Neuronal stem cell (in vitro differentiated cells): Measurements from ENCODE around the gene GID8.

Experiments
- DNase-seq: peaks from one replicate; pipeline ENCODE4 v3.0.0-alpha.2; 2013; ENCODE audit warnings: low spot score
- H2AFZ ChIP-seq: one replicate; pipeline ENCODE4 v1.6.1; 2013; ENCODE audit warnings: mild to moderate bottlenecking, low read length, inconsistent platforms
- H2AK5ac ChIP-seq: 2 replicates; pipeline ENCODE4 v1.6.1; 2013; ENCODE audit warnings: low read depth, mild to moderate bottlenecking, inconsistent platforms, low read length, moderate library complexity, mixed read lengths
- H2BK120ac ChIP-seq: 2 replicates; pipeline ENCODE4 v1.6.1; 2013; ENCODE audit warnings: low read depth, mild to moderate bottlenecking, inconsistent platforms, low read length, moderate library complexity, mixed read lengths
- H2BK12ac ChIP-seq: one replicate; pipeline ENCODE4 v1.6.1; 2013; ENCODE audit warnings: low read length, inconsistent platforms
- H2BK15ac ChIP-seq: 2 replicates; pipeline ENCODE4 v1.6.1; 2013; ENCODE audit warnings: mild to moderate bottlenecking, low read length, inconsistent platforms, mixed read lengths
- H2BK5ac ChIP-seq: one replicate; pipeline ENCODE4 v1.6.1; 2013; ENCODE audit warnings: inconsistent platforms, mild to moderate bottlenecking, low read length, moderate library complexity
- H3K14ac ChIP-seq: one replicate; pipeline ENCODE4 v1.6.1; 2013; ENCODE audit warnings: low read length, inconsistent platforms
- H3K18ac ChIP-seq: 2 replicates; pipeline ENCODE4 v1.6.1; 2013; ENCODE audit warnings: low read length, inconsistent platforms
- H3K23ac ChIP-seq: 2 replicates; pipeline ENCODE4 v1.6.1; 2013; ENCODE audit warnings: low read depth, mild to moderate bottlenecking, mixed read lengths, low read length, inconsistent platforms; ENCODE audit not compliant: poor library complexity
- H3K27ac ChIP-seq: replicated peaks from 3 replicates; pipeline ENCODE4 v1.5.1; 2013; ENCODE audit warnings: low read length, inconsistent platforms
- H3K27me3 ChIP-seq, 3 experiments: 2 replicates each; pipeline ENCODE4 v1.6.1; 2013; ENCODE audit warnings: low read length in 3 of 3, mild to moderate bottlenecking in 2 of 3, inconsistent platforms in 1 of 3, low read depth in 1 of 3, mixed read lengths in 1 of 3, moderate library complexity in 1 of 3; ENCODE audit not compliant: control insufficient read depth in 3 of 3, insufficient read depth in 3 of 3
- H3K36me3 ChIP-seq, 2 donors: replicated peaks in 1 of 2; 2 replicates each; pipeline ENCODE4 v1.6.1; 2013; ENCODE audit warnings: low read length in 2 of 2; ENCODE audit not compliant: control insufficient read depth in 2 of 2, insufficient read depth in 2 of 2
- H3K4ac ChIP-seq: 2 replicates; pipeline ENCODE4 v1.6.1; 2013; ENCODE audit warnings: inconsistent platforms, mild to moderate bottlenecking, low read length, moderate library complexity
- H3K4me1 ChIP-seq, 2 donors: 1 replicate in 1 of 2; 2 replicates in 1 of 2; pipeline ENCODE4 v1.6.1; 2013; ENCODE audit warnings: low read length in 2 of 2, low read depth in 1 of 2; ENCODE audit not compliant: control insufficient read depth in 2 of 2, insufficient read depth in 1 of 2
- H3K4me2 ChIP-seq: one replicate; pipeline ENCODE4 v1.6.1; 2013; ENCODE audit warnings: mild to moderate bottlenecking, low read length, inconsistent platforms; ENCODE audit not compliant: insufficient read depth, poor library complexity, severe bottlenecking
- H3K4me3 ChIP-seq, 2 donors: 2 replicates each; pipeline ENCODE4 v1.5.1; 2013; ENCODE audit warnings: low read length in 2 of 2, mild to moderate bottlenecking in 2 of 2, inconsistent platforms in 1 of 2, moderate library complexity in 1 of 2
- H3K79me1 ChIP-seq: one replicate; pipeline ENCODE4 v1.6.1; 2013; ENCODE audit warnings: low read depth, mild to moderate bottlenecking, inconsistent platforms, low read length, moderate library complexity
- H3K9ac ChIP-seq: one replicate; pipeline ENCODE4 v1.6.1; 2013; ENCODE audit warnings: mild to moderate bottlenecking, low read depth, low read length, inconsistent platforms; ENCODE audit not compliant: poor library complexity
- H3K9me3 ChIP-seq, 2 donors: replicated peaks in 1 of 2; 2 replicates each; pipeline versions ENCODE3 to v1.6.1; 2013; ENCODE audit warnings: low read length in 2 of 2, mild to moderate bottlenecking in 2 of 2, inconsistent platforms in 1 of 2, low read depth in 1 of 2, mixed read lengths in 1 of 2, moderate library complexity in 1 of 2; ENCODE audit not compliant: control insufficient read depth in 2 of 2, insufficient read depth in 1 of 2
- H4K8ac ChIP-seq: one replicate; pipeline ENCODE4 v1.6.1; 2013; ENCODE audit warnings: low read depth, mild to moderate bottlenecking, inconsistent platforms, low read length, moderate library complexity
- H4K91ac ChIP-seq: one replicate; pipeline ENCODE4 v1.6.1; 2013; ENCODE audit warnings: low read length, low read depth, mild to moderate bottlenecking, inconsistent platforms; ENCODE audit not compliant: poor library complexity
- WGBS, 2 donors: extraction: QIAGEN DNeasy Blood & Tissue Kit; methylation state at CpG; one replicate each; pipeline ENCODE4 v1.1.7; 2013; ENCODE audit warnings: missing lambda C conversion rate in 2 of 2, mixed read lengths in 1 of 2; ENCODE audit not compliant: insufficient read length in 2 of 2, insufficient replicate concordance in 1 of 2; ENCODE audit errors: extremely low coverage in 2 of 2; 5-methylcytosine and 5-hydroxymethylcytosine counted together

GID8 gene

DNA sequence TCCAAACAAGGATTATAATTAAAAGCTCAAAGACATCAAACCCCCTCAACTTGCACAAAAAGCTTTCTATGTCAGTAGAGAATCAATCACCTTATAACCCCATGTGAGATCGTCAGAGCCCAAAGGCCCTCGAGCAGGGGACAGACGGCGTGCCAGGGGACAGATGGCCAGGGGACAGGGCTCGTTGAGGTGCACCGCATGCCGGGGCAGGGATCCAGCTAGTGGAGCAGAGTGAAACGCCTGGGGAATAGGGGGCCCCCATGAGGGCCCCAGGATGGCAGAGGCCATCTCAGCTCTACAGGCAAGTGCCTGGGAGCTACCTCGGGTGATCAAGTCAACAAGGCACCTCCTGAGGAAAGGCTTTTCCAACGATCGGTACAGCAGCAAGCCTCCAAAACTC, 40.3 kb upstream of the GID8 start:
- no peak overlapping the region for H3K4me3 ChIP-seq
- WGBS, 2 donors = no CpG with 5 or more reads among the region's 11 CpGs
- H3K27ac ChIP-seq = no peak overlapping the region
- no peaks in the 10 kb centered on the region for H3K79me1 ChIP-seq
- H2AK5ac ChIP-seq = no peak overlapping the region
- no peak overlapping the region for H2BK120ac ChIP-seq
- H2BK15ac ChIP-seq = no peak overlapping the region
- no peak overlapping the region for H2BK5ac ChIP-seq
- H3K23ac ChIP-seq = no peak overlapping the region
- H3K4me2 ChIP-seq = no peak overlapping the region
- no peak overlapping the region for H3K14ac ChIP-seq
- H3K4ac ChIP-seq = no peak overlapping the region
- H3K27me3 ChIP-seq = no peaks in the 10 kb centered on the region
- H4K91ac ChIP-seq = no peak overlapping the region
- no peak overlapping the region for H3K9ac ChIP-seq
- H2BK12ac ChIP-seq = no peak overlapping the region
- H3K36me3 ChIP-seq = peaks cover 20 to 80% of the 10 kb centered on the region in 2 donors
- H2AFZ ChIP-seq = no peak overlapping the region
- no peaks in the 10 kb centered on the region for H3K9me3 ChIP-seq
- H3K18ac ChIP-seq = no peak overlapping the region
- DNase-seq = no peak
- no peak overlapping the region for H4K8ac ChIP-seq
- H3K4me1 ChIP-seq = peaks cover 9 to 14% of the 10 kb centered on the region in 2 donors

DNA sequence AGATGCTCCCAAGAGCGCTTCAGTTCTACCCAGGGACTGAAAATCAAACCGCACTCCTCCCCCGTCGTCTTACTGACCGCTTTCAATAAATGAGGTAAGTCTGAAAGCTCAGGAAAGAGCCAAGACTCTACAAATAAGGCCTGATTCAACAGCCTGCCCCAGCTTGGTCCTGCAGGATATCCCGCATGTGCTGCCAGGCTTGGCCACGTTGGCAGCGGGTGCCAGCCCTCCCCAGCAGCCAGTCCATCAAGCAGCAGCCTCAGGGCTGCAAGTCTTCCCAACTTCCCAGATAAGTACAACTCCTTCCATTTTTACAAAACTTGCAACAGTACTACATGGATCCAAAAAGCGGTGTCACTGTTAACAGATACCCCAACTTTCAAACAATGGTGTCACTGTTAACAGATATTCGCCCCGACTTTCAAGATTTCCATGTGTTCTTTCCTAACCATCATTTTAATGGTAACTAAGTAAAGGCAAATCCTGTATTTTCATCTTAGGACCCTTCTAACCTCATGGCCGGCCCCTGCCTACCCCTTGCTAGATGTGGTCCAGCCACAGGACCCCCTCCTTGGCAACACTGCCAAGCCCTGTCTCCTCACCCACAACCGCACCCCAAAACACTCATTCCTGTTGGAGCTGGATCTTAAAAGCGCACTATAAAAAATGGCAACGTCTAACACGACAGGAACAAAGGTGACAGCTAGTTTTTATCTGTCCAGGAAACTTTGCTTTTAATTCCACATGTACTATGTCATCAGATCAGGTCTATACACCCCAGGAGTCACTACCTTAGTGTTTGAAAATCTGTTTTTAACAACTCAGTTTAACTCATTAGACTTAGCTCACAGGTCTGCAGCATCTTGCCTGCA, 39.6 kb upstream of the GID8 start:
- Histone ChIP-seq H3K4me2 (no peak overlapping the region), H3K9ac (no peak overlapping the region), H3K27ac (no peak overlapping the region), H2BK12ac (no peak overlapping the region), H3K14ac (no peak overlapping the region), H4K91ac (no peak overlapping the region), H3K79me1 (no peaks in the 10 kb centered on the region), H3K9me3 (no peaks in the 10 kb centered on the region), H3K27me3 (no peaks in the 10 kb centered on the region), H4K8ac (no peak overlapping the region), H2BK5ac (no peak overlapping the region), H2BK120ac (no peak overlapping the region), H3K4me1 (peaks cover 9 to 14% of the 10 kb centered on the region in 2 donors), H3K4ac (no peak overlapping the region), H3K36me3 (peaks cover 22 to 80% of the 10 kb centered on the region in 2 donors), H2AFZ (no peak overlapping the region), H3K4me3 (no peak overlapping the region), H3K18ac (no peak overlapping the region), H2BK15ac (no peak overlapping the region), H2AK5ac (no peak overlapping the region), H3K23ac (no peak overlapping the region)
- no CpG with 5 or more reads among the region's 16 CpGs for WGBS, 2 donors
- DNase-seq = no peak

DNA sequence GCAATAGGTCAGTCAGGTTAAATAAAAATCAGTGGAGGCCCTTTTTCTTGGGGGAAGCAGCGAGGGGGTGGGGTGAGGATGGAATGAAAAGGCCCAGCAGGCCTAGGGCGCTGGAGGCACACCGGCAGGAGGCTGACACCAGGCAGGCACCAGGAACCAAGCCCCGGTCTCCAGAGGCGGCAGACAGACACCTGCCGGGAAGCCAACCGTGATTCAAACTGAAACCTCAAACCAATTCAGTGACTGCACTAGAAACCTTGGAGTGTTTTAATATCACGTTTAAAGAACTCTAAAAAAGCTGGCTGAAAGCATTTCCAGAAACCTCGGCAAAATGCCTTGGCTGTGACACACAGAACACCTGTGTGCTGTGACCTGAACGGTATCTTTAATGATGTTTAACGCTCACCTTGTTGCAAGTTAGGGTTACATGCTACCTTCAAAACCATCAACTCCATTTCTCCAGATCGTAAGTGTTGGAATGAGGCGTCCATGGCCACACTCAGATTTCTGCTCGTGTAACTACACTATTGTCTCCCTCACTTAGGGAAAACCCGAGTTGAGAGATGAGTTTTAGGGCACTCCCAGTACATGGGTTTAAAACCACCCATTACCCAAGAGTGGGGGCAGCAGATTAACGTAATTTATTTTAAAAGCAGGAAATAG, 38.8 kb upstream of the GID8 start:
- peaks cover 9 to 14% of the 10 kb centered on the region in 2 donors for H3K4me1 ChIP-seq
- H3K79me1 ChIP-seq = no peaks in the 10 kb centered on the region
- H3K23ac ChIP-seq = no peak overlapping the region
- WGBS, 2 donors = no CpG with 5 or more reads among the region's 16 CpGs
- no peaks in the 10 kb centered on the region for H3K9me3 ChIP-seq
- H3K36me3 ChIP-seq = peaks cover 23 to 80% of the 10 kb centered on the region in 2 donors
- no peak overlapping the region for H4K8ac ChIP-seq
- H3K4me2 ChIP-seq = no peak overlapping the region
- H3K4me3 ChIP-seq = no peak overlapping the region
- no peak overlapping the region for H3K9ac ChIP-seq
- no peak overlapping the region for H3K27ac ChIP-seq
- no peak overlapping the region for H3K18ac ChIP-seq
- H2AFZ ChIP-seq = no peak overlapping the region
- H2AK5ac ChIP-seq = no peak overlapping the region
- no peak overlapping the region for H3K4ac ChIP-seq
- no peak overlapping the region for H2BK5ac ChIP-seq
- DNase-seq = no peak
- H3K14ac ChIP-seq = no peak overlapping the region
- no peak overlapping the region for H2BK15ac ChIP-seq
- H3K27me3 ChIP-seq = no peaks in the 10 kb centered on the region
- H2BK120ac ChIP-seq = no peak overlapping the region
- no peak overlapping the region for H4K91ac ChIP-seq
- H2BK12ac ChIP-seq = no peak overlapping the region

DNA sequence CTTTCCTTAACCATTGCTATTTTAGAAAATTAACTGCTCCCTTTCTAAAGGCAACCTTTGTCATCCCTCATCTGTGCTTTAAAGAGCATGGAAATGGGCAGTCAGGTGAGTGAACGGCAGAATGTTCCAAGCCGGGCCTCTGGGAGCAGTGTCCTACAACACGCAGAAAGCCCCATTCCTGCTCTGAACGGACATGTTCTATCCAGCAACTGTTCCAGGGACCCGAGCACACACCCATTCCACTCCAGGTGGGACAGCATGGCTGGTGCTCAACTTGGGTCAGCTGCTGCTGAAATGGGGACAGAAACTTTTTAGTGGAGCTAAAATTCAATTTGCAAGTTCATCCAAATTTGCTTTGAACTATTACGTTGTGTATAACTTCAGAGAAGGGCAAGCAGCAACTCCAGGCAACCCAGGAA, 38.3 kb upstream of the GID8 start:
- Histone ChIP-seq H4K8ac (no peak overlapping the region), H3K9ac (no peak overlapping the region), H4K91ac (no peak overlapping the region), H2AFZ (no peak overlapping the region), H3K9me3 (no peaks in the 10 kb centered on the region), H3K79me1 (no peaks in the 10 kb centered on the region), H3K23ac (no peak overlapping the region), H3K4me1 (peaks cover 9 to 14% of the 10 kb centered on the region in 2 donors), H3K4me3 (no peak overlapping the region), H2BK120ac (no peak overlapping the region), H2BK5ac (no peak overlapping the region), H3K18ac (peak overlapping the region; percentile 15), H3K4me2 (no peak overlapping the region), H2BK12ac (no peak overlapping the region), H3K4ac (no peak overlapping the region), H3K27ac (no peak overlapping the region), H3K36me3 (peaks cover 21 to 80% of the 10 kb centered on the region in 2 donors), H3K14ac (no peak overlapping the region), H2AK5ac (no peak overlapping the region), H2BK15ac (no peak overlapping the region), H3K27me3 (no peaks in the 10 kb centered on the region)
- DNase-seq = no peak
- WGBS, 2 donors = no CpG with 5 or more reads among the region's 6 CpGs
